MM.1S (cell line): ENCODE data around the gene EXOSC5.
A peak's percentile ranks its signal among the peaks of the same experiment; 100 is the strongest.

ENCODE experiments used
- DNase-seq: peaks from one replicate; pipeline ENCODE4 v3.0.0-alpha.2; 2015
- H2AFZ ChIP-seq: fragments of 300-600 bp; sonication (generic); 2 replicates; pipeline ENCODE4 v1.6.0; 2016; ENCODE audit warnings: antibody characterized with exemption, low read length
- H3F3A ChIP-seq: fragments of 300-600 bp; sonication (generic); 2 replicates; pipeline ENCODE4 v1.6.1; 2016; ENCODE audit warnings: mild to moderate bottlenecking, antibody characterized with exemption, low read length, moderate library complexity, mixed read lengths; ENCODE audit not compliant: insufficient read depth
- H3K27ac ChIP-seq: fragments of 300-600 bp; sonication (generic); 2 replicates; pipeline ENCODE4 v1.5.1; 2016; ENCODE audit warnings: mild to moderate bottlenecking, low read length
- H3K27me3 ChIP-seq: fragments of 300-600 bp; sonication (generic); replicated peaks from 2 replicates; pipeline ENCODE4 v1.6.0; 2016; ENCODE audit warnings: low read length; ENCODE audit not compliant: insufficient read depth
- H3K36me3 ChIP-seq: fragments of 300-600 bp; sonication (generic); replicated peaks from 2 replicates; pipeline ENCODE4 v1.6.1; 2016; ENCODE audit warnings: mild to moderate bottlenecking, low read length, mixed read lengths; ENCODE audit not compliant: insufficient read depth
- H3K4me1 ChIP-seq: fragments of 300-600 bp; sonication (generic); 2 replicates; pipeline ENCODE4 v1.6.1; 2016; ENCODE audit warnings: low read length, mixed read lengths
- H3K4me2 ChIP-seq: fragments of 300-600 bp; sonication (generic); 2 replicates; pipeline ENCODE4 v1.6.0; 2016; ENCODE audit warnings: low read depth, low read length
- H3K4me3 ChIP-seq: fragments of 300-600 bp; sonication (generic); 2 replicates; pipeline ENCODE4 v1.5.1; 2016; ENCODE audit warnings: low read length, mixed read lengths
- H3K79me2 ChIP-seq: fragments of 300-600 bp; sonication (generic); 2 replicates; pipeline ENCODE4 v1.6.1; 2016; ENCODE audit warnings: mixed run types, low read length, mixed read lengths
- H3K9ac ChIP-seq: fragments of 300-600 bp; sonication (generic); 2 replicates; pipeline ENCODE4 v1.6.1; 2016; ENCODE audit warnings: low read length, mixed read lengths
- H3K9me2 ChIP-seq: fragments of 300-600 bp; sonication (generic); replicated peaks from 2 replicates; pipeline ENCODE4 v1.6.1; 2016; ENCODE audit warnings: mild to moderate bottlenecking, low read length, mixed read lengths; ENCODE audit not compliant: insufficient read depth
- H3K9me3 ChIP-seq: fragments of 300-600 bp; sonication (generic); replicated peaks from 2 replicates; pipeline ENCODE4 v1.6.1; 2016; ENCODE audit warnings: mild to moderate bottlenecking, low read length, mixed read lengths; ENCODE audit not compliant: insufficient read depth
- H4K20me1 ChIP-seq: fragments of 300-600 bp; sonication (generic); 2 replicates; pipeline ENCODE4 v1.6.1; 2016; ENCODE audit warnings: mild to moderate bottlenecking, low read length, moderate library complexity, mixed read lengths; ENCODE audit not compliant: insufficient read depth
- EZH2 ChIP-seq: fragments of 300-600 bp; sonication (generic); optimal IDR thresholded peaks from 2 replicates; pipeline ENCODE3; 2017; ENCODE audit warnings: low read depth, mild to moderate bottlenecking, antibody characterized with exemption, low read length, mixed read lengths
- EZH2phosphoT487 ChIP-seq: fragments of 300-600 bp; sonication (generic); IDR thresholded peaks from 2 replicates; pipeline ENCODE4 v1.6.1; 2018; ENCODE audit warnings: antibody characterized with exemption, low read length
- TF ChIP-seq, protein P1 (sequence below): fragments of 300-600 bp; sonication (generic); IDR thresholded peaks from 2 replicates; pipeline ENCODE4 v1.5.1; 2016; ENCODE audit warnings: antibody characterized with exemption, low read length, mixed read lengths

EXOSC5 gene

GRCh38 chr19:41354343-41354953 is 42.7 kb downstream of the EXOSC5 start:
- DNase-seq, result no peak
- H3K4me3 ChIP-seq, result peak overlapping the region; percentile 91
- no peaks in the 10 kb centered on the region for H3K27me3 ChIP-seq
- no peak overlapping the region; the same call in 1 of the 2 replicates for H3K9ac ChIP-seq
- H3K27ac ChIP-seq, result no peak overlapping the region; the same call in 1 of the 2 replicates
- H4K20me1 ChIP-seq, result no peaks in the 10 kb centered on the region
- H3F3A ChIP-seq, result peaks cover 6% of the 10 kb centered on the region; the same call in 1 of the 2 replicates
- H3K79me2 ChIP-seq, result peaks cover 3% of the 10 kb centered on the region; the same call in 1 of the 2 replicates
- no peaks in the 10 kb centered on the region for H3K9me2 ChIP-seq
- peaks cover 5% of the 10 kb centered on the region; the same call in 1 of the 2 replicates for H3K4me1 ChIP-seq
- TF ChIP-seq EZH2phosphoT487 (no peak), EZH2 (no peak)
- TF ChIP-seq, protein P1, sequence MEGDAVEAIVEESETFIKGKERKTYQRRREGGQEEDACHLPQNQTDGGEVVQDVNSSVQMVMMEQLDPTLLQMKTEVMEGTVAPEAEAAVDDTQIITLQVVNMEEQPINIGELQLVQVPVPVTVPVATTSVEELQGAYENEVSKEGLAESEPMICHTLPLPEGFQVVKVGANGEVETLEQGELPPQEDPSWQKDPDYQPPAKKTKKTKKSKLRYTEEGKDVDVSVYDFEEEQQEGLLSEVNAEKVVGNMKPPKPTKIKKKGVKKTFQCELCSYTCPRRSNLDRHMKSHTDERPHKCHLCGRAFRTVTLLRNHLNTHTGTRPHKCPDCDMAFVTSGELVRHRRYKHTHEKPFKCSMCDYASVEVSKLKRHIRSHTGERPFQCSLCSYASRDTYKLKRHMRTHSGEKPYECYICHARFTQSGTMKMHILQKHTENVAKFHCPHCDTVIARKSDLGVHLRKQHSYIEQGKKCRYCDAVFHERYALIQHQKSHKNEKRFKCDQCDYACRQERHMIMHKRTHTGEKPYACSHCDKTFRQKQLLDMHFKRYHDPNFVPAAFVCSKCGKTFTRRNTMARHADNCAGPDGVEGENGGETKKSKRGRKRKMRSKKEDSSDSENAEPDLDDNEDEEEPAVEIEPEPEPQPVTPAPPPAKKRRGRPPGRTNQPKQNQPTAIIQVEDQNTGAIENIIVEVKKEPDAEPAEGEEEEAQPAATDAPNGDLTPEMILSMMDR, result no peak
- peak overlapping the region; percentile 96; the same call in 1 of the 2 replicates for H3K4me2 ChIP-seq
- no peak overlapping the region for H2AFZ ChIP-seq
- H3K36me3 ChIP-seq, result no peaks in the 10 kb centered on the region
- H3K9me3 ChIP-seq, result no peaks in the 10 kb centered on the region

GRCh38 chr19:41353466-41354342 is 43.5 kb downstream of the EXOSC5 start, which contains the start of gene TGFB1:
TGFB1 (minus strand) TSS chr19:41353922; CDS start chr19:41353044, 878 bp downstream.
- Histone ChIP-seq H3K9me3 (no peaks in the 10 kb centered on the region), H3K4me1 (peaks cover 8% of the 10 kb centered on the region; the same call in 1 of the 2 replicates), H3K27ac (peak within 1 kb of the TSS; percentile 32; the same call in 1 of the 2 replicates), H3K4me2 (peak within 1 kb of the TSS; percentile 96), H2AFZ (peak within 1 kb of the TSS; percentile 87), H3K27me3 (no peaks in the 10 kb centered on the region), H3K4me3 (peak within 1 kb of the TSS; percentile 91), H3K79me2 (peaks cover 3% of the 10 kb centered on the region; the same call in 1 of the 2 replicates), H3K9ac (peak within 1 kb of the TSS; percentile 67), H3K36me3 (no peaks in the 10 kb centered on the region), H3F3A (peaks cover 11% of the 10 kb centered on the region), H4K20me1 (no peaks in the 10 kb centered on the region), H3K9me2 (no peaks in the 10 kb centered on the region)
- peak; percentile 84 for DNase-seq
- no peak for TF ChIP-seq EZH2
- TF ChIP-seq, protein P1, result peak; percentile 83

- H3F3A ChIP-seq, result peaks cover 11% of the 10 kb centered on the region
- H3K27ac ChIP-seq, result peak overlapping the region; percentile 32; the same call in 1 of the 2 replicates
- TF ChIP-seq, protein P1, result peak; percentile 70
- TF ChIP-seq EZH2phosphoT487 (no peak), EZH2 (no peak)
- peak; percentile 70 for DNase-seq
- H2AFZ ChIP-seq, result peak overlapping the region; percentile 87
- H3K4me2 ChIP-seq, result peak overlapping the region; percentile 96
- no peaks in the 10 kb centered on the region for H3K36me3 ChIP-seq
- H3K79me2 ChIP-seq, result peaks cover 3% of the 10 kb centered on the region; the same call in 1 of the 2 replicates
- H3K9me3 ChIP-seq, result no peaks in the 10 kb centered on the region
- H3K4me3 ChIP-seq, result peak overlapping the region; percentile 91
- H3K9me2 ChIP-seq, result no peaks in the 10 kb centered on the region
- no peaks in the 10 kb centered on the region for H4K20me1 ChIP-seq
- peaks cover 8% of the 10 kb centered on the region; the same call in 1 of the 2 replicates for H3K4me1 ChIP-seq
- peak overlapping the region; percentile 67 for H3K9ac ChIP-seq
- no peaks in the 10 kb centered on the region for H3K27me3 ChIP-seq
These were observed 44.3 kb downstream of the EXOSC5 start for GRCh38 chr19:41352609-41353465.
